GM15510 (cell line): Measurements from ENCODE around the gene ELP4.
A peak's percentile ranks its signal among the peaks of the same experiment; 100 is the strongest.

Experiments used
- POLR2A ChIP-seq: IDR thresholded peaks from 3 replicates; pipeline ENCODE4 v1.6.1; 2011; ENCODE audit warnings: borderline replicate concordance; ENCODE audit not compliant: insufficient read length; ENCODE audit errors: extremely low read depth

The ELP4 gene, protein sequence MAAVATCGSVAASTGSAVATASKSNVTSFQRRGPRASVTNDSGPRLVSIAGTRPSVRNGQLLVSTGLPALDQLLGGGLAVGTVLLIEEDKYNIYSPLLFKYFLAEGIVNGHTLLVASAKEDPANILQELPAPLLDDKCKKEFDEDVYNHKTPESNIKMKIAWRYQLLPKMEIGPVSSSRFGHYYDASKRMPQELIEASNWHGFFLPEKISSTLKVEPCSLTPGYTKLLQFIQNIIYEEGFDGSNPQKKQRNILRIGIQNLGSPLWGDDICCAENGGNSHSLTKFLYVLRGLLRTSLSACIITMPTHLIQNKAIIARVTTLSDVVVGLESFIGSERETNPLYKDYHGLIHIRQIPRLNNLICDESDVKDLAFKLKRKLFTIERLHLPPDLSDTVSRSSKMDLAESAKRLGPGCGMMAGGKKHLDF

DNA sequence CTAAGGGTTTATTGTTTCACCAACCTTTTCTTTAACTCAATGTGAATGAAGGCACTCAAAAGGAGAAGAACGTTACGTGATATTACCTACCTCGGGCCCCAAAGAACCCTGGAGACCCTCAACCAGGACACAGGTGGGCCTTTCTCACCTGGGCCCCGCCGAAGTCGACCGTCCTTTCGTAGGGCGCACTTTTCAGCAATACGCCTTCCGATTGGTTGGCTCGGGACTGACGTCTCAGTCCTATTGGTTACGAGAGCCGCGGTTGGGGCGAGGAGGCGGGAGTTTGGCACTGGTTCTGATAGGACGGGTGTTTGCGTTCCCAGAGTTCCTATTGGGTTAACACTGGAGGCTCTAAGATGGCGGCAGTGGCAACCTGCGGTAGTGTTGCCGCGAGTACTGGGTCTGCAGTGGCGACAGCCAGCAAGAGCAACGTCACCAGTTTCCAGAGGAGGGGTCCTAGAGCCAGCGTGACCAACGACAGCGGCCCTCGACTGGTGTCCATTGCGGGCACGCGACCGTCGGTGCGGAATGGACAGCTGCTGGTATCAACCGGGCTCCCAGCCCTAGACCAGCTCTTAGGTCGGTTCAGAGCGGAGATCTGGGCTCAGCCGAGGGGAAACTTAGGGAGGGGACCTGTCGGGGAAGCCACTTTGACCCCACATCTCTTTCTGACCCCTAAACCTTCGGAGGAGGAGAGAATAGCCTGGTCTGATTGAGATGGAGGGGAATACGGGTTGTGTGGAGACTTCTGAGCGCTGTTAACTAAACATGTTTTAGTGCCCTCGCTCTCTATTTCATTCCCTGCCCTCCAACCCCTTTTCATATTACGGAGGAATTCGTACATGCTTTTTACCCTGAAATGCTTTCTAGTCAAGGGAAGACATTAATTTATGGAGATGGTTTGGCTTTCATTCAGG, at the start of gene ELP4, which contains the start of gene IMMP1L:
Gene ELP4, plus strand, starts transcription at position 339 of the 917 bp plus-strand sequence. Its CDS starts 18 bp downstream, at position 357.
Gene IMMP1L, minus strand, starts transcription at position 194 of the 917 bp plus-strand sequence. CDS start 46,346 bp downstream, outside the sequence.
- TF ChIP-seq POLR2A: peak; percentile 86

DNA sequence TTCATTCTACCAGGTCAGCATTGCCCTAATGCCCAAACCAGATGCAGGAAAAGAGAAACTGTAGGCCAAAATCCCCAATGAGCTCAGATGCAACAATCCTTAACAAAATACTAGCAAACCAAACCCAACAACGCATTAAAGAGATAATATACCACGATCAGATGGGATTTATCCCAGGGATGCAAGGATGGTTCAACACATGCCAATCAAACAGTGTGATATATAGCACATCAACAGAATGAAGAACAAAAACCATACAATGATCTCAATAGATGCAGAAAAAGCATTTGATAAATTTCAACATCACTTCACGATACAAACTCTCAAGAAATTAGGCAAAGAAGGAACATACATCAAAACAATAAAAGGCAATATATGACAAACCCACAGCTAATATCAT, 45.1 kb upstream of the ELP4 start:
- no peak for TF ChIP-seq POLR2A

DNA sequence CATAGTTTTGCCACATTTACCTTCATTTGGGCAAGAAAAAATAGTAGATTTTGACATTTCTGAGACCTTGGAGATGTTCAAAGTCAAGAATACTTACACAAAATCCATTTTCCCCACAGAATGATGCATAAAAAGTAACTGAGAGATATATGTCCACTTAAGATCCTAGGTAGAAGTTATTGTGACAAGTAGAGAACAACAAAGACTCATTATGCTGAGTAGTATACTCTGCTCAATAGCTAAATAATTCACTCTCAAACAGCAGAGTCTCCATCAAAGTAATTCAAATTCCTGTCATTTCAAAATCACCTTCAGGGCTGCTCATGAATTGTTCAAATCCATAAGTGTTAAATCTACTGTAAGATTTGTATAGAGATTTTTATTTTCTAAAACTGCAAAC, 35.5 kb upstream of the ELP4 start:
- no peak for TF ChIP-seq POLR2A

DNA sequence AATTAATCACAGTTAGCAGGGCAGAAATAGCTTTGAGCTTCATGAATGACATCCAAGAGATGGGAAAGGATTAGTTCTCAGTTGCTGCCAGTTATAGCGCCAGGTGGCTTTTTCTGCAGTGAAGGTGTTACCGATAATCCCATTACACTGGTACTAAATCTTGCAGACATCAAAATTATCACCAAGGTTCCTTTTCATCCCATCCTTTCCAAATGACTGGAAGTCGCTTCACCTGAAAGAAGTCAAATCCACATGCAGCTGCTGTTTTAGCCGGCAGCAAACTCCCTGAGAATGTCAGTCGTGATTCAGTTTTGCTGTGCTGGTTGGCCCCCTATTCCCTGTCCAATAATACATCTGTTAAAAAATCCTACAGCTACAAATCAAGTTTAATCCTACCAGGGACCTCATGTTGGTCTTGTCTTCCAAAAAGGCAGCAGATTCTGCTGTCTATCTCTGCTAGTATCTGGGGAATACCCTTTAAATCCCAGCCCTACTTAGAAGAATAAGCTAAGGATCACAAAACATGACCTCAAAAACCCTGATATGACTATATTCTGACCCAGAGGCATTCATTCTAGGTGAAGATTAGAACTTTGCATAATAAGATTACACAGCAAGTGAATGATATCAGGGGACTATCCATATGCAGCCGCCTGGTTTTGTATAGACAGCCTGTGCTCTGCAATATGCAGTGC, 31.9 kb upstream of the ELP4 start:
- no peak for TF ChIP-seq POLR2A

DNA sequence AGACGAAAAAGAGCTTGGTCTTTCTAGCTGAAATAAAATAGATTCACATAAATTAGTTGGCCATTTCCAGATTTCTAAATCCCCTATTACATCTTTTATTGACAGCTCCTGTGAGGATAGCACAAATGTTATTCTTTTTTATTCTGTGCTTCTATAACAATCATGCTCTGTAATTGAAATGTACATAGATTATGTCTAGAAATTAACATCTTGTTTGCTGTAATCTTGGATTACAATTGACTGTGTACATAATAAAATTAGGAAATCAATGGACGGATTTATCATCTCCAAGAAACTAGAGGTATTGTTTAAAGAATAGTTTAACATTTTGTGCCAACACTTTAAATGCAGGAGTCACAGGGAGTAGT, 31.4 kb upstream of the ELP4 start:
- TF ChIP-seq POLR2A: no peak

DNA sequence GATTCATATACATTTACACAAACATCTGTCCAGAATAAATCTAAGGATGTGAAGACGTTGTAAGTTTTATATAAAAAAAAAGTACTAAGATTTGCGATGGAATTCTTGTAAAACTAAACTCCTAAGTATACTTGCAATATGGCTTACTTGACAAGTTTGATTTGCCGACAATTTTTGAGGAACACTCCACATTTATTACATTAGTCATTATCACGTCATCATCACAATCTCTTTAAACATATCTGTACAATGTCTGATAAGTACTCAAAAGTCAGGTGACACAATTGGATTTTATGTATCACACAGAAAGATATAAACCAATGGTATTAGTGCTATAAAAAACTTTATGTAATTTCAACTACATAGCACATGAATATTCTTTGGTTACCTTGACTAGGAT, 30.5 kb upstream of the ELP4 start:
- no peak for TF ChIP-seq POLR2A

DNA sequence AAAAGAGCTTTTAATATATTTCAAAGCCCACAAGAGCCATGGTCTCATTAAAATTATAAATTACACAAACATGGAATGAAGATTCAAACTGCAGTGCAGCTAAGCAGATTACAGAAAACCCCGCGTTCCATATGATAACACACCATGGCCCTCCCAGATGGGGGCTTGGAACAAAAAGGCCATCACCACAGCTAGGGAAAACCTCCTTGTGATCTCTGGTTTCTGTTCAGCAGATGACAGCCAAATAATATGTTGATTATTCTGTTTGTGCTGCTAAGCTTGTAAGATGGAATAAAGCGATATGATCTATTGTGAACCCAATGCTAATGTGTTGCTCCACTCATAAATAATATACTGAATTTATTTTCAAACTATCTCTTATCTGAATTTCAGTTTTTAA, 28.6 kb upstream of the ELP4 start:
- TF ChIP-seq POLR2A: no peak

DNA sequence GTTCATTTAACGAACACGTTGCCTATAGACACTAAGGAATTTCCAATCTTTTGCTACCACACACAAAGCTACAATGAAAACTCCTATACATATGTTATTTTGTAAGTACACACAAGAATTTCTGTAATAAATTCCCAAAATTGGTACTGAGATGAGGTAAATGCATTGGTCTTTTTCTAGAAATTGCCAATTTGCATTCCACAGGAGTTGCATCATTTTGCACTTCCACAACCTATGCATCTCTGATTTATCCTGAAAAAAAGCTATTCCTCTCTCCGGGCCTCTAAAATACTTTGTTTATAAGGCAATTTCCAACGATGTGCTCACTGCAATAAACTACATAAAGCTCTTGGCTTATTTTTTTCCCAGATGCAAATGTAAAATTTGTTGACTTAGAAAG, 25.1 kb upstream of the ELP4 start:
- no peak for TF ChIP-seq POLR2A

DNA sequence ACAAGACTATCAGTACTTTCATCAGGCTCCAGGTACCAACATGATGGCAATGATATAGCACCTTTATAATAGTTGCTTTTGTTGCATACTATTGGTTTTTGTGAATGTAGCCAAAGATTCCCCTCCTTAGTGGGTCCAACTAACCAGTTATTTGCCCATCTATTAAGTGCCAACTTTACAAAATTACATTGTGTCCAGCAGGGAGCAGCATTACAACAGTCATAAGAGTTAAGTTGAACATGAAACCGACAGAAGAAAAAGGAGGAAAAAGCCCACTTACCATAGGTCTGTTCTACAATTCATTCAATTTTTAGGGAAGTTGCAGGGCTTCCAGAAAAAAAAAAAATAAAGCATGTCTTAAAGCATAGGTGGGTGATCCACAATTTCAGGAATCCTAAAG, 21.7 kb upstream of the ELP4 start:
- no peak for TF ChIP-seq POLR2A

DNA sequence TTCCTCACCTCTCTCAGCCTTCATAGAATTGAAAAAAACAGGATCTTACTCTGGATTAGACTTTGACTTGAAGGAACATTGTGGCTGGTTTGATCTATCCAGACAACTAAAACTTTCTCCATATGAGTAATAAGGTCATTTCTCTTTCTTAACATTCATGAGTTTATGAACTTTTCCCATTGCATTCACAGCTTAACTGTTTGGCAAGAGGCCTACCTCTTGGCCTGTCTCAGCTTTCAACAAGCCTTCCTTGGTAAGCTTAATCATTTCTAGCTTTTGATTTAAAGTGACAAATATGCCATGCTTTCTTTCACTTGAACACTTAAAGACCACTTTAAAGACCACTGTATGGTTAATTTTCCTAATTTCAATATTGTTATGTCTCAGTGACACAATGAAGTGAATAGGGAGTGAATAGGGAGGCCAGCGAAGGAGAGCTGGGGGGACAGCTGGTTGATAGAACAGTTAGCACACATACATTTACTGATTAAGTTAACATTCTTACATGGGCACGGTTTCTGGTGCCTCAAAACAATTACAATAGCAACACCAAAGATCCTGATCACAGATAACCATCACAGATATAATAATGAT, 17.1 kb upstream of the ELP4 start:
- TF ChIP-seq POLR2A: no peak

DNA sequence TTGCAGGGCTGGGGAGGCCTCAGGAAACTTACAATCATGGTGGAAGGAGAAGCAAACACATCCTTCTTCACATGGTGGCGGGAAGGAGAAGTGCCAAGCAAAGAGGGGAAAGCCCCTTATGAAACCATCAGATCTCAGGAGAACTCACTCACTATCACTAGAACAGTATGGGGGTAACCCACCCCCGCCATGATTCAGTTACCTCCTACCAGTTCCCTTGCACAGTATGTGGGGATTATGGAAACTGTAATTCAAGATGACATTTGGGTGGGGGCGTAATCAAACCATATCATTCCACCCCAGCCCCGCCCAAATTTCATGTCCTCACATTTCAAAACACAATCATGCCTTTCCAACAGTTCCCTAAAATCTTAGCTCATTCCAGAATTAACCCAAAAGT, 16.3 kb upstream of the ELP4 start:
- TF ChIP-seq POLR2A: no peak

DNA sequence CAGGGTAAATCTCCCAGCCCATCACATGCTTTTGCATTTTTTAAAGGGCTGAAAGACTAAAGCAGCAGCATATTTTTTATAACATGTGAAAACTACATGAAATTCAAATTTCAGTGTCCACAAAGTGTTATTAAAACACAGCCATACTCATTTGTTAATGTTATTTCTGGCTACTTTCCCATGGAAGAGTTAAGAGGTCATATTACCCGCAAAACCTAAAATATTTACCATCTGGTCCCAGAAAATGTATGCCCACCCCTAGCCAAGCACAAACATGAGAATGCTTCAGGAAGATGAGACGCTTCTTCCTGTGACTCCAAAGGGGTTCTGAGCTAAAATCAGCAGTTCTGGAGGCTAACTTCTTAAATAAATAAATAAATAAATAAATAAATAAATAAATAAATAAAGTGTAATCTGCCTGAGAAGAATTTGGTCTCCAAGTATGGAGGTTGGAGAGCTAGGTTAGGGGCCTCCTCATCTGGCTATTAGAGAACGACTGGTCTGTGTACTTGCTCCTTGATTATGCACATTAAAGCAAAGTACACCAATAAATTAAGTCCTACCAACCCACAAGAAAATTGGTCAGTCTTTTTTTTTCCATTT, 9.9 kb upstream of the ELP4 start:
- TF ChIP-seq POLR2A: no peak

DNA sequence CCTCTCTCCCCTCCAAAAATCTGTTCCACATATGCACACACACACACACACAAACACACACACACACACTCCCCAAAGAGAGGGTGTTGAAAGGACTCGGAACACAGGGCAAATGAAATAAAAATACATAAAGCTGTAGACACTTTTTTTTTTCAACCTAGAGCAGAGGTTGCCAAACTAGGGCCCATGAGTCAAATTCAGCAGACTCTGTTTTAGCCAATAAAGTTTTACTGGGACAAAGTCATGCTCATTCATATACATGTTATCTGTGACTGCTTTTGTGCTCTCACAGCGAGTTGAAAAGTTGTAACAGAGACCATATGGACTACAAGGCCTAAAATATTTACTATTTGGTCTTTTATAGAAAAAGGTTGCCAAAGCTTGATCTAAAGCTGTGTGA, 9.0 kb upstream of the ELP4 start:
- TF ChIP-seq POLR2A: no peak

DNA sequence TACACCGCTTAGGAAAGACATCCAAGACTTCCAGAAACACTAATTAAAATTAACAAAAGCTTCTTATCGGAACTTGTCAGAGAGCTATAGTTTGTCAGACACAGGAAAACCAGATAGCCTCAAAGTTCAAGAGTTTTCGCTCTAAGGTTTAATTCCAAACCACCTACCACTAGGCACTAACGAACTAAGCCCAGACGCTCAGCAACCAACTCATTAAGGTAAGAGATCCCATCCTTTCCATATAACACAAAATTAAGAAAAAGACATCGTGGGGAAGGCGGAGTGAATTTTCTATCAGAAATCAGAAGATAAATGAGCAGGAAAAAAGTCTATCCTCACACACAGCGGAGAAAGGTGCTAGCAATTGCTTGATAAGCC, 527 bp upstream of the ELP4 start:
- no peak for TF ChIP-seq POLR2A
